MM.1S (cell line): ENCODE measurements around the gene LRRC75A.

Experiments
- DNase-seq: peaks from one replicate; pipeline ENCODE4 v3.0.0-alpha.2; 2015
- H2AFZ ChIP-seq: fragments of 300-600 bp; sonication (generic); 2 replicates; pipeline ENCODE4 v1.6.0; 2016; ENCODE audit warnings: antibody characterized with exemption, low read length
- H3F3A ChIP-seq: fragments of 300-600 bp; sonication (generic); 2 replicates; pipeline ENCODE4 v1.6.1; 2016; ENCODE audit warnings: mild to moderate bottlenecking, antibody characterized with exemption, low read length, moderate library complexity, mixed read lengths; ENCODE audit not compliant: insufficient read depth
- H3K27ac ChIP-seq: fragments of 300-600 bp; sonication (generic); 2 replicates; pipeline ENCODE4 v1.5.1; 2016; ENCODE audit warnings: mild to moderate bottlenecking, low read length
- H3K27me3 ChIP-seq: fragments of 300-600 bp; sonication (generic); replicated peaks from 2 replicates; pipeline ENCODE4 v1.6.0; 2016; ENCODE audit warnings: low read length; ENCODE audit not compliant: insufficient read depth
- H3K36me3 ChIP-seq: fragments of 300-600 bp; sonication (generic); replicated peaks from 2 replicates; pipeline ENCODE4 v1.6.1; 2016; ENCODE audit warnings: mild to moderate bottlenecking, low read length, mixed read lengths; ENCODE audit not compliant: insufficient read depth
- H3K4me1 ChIP-seq: fragments of 300-600 bp; sonication (generic); 2 replicates; pipeline ENCODE4 v1.6.1; 2016; ENCODE audit warnings: low read length, mixed read lengths
- H3K4me2 ChIP-seq: fragments of 300-600 bp; sonication (generic); 2 replicates; pipeline ENCODE4 v1.6.0; 2016; ENCODE audit warnings: low read depth, low read length
- H3K4me3 ChIP-seq: fragments of 300-600 bp; sonication (generic); 2 replicates; pipeline ENCODE4 v1.5.1; 2016; ENCODE audit warnings: low read length, mixed read lengths
- H3K79me2 ChIP-seq: fragments of 300-600 bp; sonication (generic); 2 replicates; pipeline ENCODE4 v1.6.1; 2016; ENCODE audit warnings: mixed run types, low read length, mixed read lengths
- H3K9ac ChIP-seq: fragments of 300-600 bp; sonication (generic); 2 replicates; pipeline ENCODE4 v1.6.1; 2016; ENCODE audit warnings: low read length, mixed read lengths
- H3K9me2 ChIP-seq: fragments of 300-600 bp; sonication (generic); replicated peaks from 2 replicates; pipeline ENCODE4 v1.6.1; 2016; ENCODE audit warnings: mild to moderate bottlenecking, low read length, mixed read lengths; ENCODE audit not compliant: insufficient read depth
- H3K9me3 ChIP-seq: fragments of 300-600 bp; sonication (generic); replicated peaks from 2 replicates; pipeline ENCODE4 v1.6.1; 2016; ENCODE audit warnings: mild to moderate bottlenecking, low read length, mixed read lengths; ENCODE audit not compliant: insufficient read depth
- H4K20me1 ChIP-seq: fragments of 300-600 bp; sonication (generic); 2 replicates; pipeline ENCODE4 v1.6.1; 2016; ENCODE audit warnings: mild to moderate bottlenecking, low read length, moderate library complexity, mixed read lengths; ENCODE audit not compliant: insufficient read depth
- CTCF ChIP-seq: fragments of 300-600 bp; sonication (generic); IDR thresholded peaks from 2 replicates; pipeline ENCODE4 v1.5.1; 2016; ENCODE audit warnings: antibody characterized with exemption, low read length, mixed read lengths
- EZH2 ChIP-seq: fragments of 300-600 bp; sonication (generic); optimal IDR thresholded peaks from 2 replicates; pipeline ENCODE3; 2017; ENCODE audit warnings: low read depth, mild to moderate bottlenecking, antibody characterized with exemption, low read length, mixed read lengths
- EZH2phosphoT487 ChIP-seq: fragments of 300-600 bp; sonication (generic); IDR thresholded peaks from 2 replicates; pipeline ENCODE4 v1.6.1; 2018; ENCODE audit warnings: antibody characterized with exemption, low read length

LRRC75A gene

GRCh38 chr17:16461606-16461866 lies 30.5 kb downstream of the LRRC75A start:
- no peaks in the 10 kb centered on the region for H3K9me3 ChIP-seq
- H3K36me3 ChIP-seq: no peaks in the 10 kb centered on the region
- no peaks in the 10 kb centered on the region for H3F3A ChIP-seq
- H3K9me2 ChIP-seq: no peaks in the 10 kb centered on the region
- no peaks in the 10 kb centered on the region for H4K20me1 ChIP-seq
- no peaks in the 10 kb centered on the region for H3K27me3 ChIP-seq
- H2AFZ ChIP-seq: no peak overlapping the region
- H3K4me2 ChIP-seq: no peak overlapping the region
- no peak overlapping the region for H3K9ac ChIP-seq
- H3K4me3 ChIP-seq: no peak overlapping the region
- TF ChIP-seq CTCF (no peak), EZH2 (no peak), EZH2phosphoT487 (no peak)
- no peak overlapping the region for H3K27ac ChIP-seq
- no peaks in the 10 kb centered on the region for H3K79me2 ChIP-seq
- no peak for DNase-seq
- no peaks in the 10 kb centered on the region for H3K4me1 ChIP-seq

GRCh38 chr17:16460796-16461605 lies 31.0 kb downstream of the LRRC75A start:
- Histone ChIP-seq H3K9ac (no peak overlapping the region), H2AFZ (no peak overlapping the region), H3K79me2 (no peaks in the 10 kb centered on the region), H3K4me3 (no peak overlapping the region), H3K27me3 (no peaks in the 10 kb centered on the region), H3K27ac (no peak overlapping the region), H3K4me1 (no peaks in the 10 kb centered on the region), H3K36me3 (no peaks in the 10 kb centered on the region), H3F3A (no peaks in the 10 kb centered on the region), H4K20me1 (no peaks in the 10 kb centered on the region), H3K9me2 (no peaks in the 10 kb centered on the region), H3K9me3 (no peaks in the 10 kb centered on the region), H3K4me2 (no peak overlapping the region)
- TF ChIP-seq CTCF (no peak), EZH2phosphoT487 (no peak), EZH2 (no peak)
- no peak for DNase-seq

GRCh38 chr17:16459855-16460550 lies 32.0 kb downstream of the LRRC75A start:
- no peaks in the 10 kb centered on the region for H3F3A ChIP-seq
- H3K9me3 ChIP-seq: no peaks in the 10 kb centered on the region
- no peak overlapping the region for H3K4me3 ChIP-seq
- no peaks in the 10 kb centered on the region for H4K20me1 ChIP-seq
- no peaks in the 10 kb centered on the region for H3K36me3 ChIP-seq
- DNase-seq: no peak
- H3K27me3 ChIP-seq: no peaks in the 10 kb centered on the region
- no peak overlapping the region for H3K27ac ChIP-seq
- H3K9me2 ChIP-seq: no peaks in the 10 kb centered on the region
- H3K4me2 ChIP-seq: no peak overlapping the region
- TF ChIP-seq CTCF: no peak
- no peak for TF ChIP-seq EZH2phosphoT487
- no peak for TF ChIP-seq EZH2
- no peak overlapping the region for H2AFZ ChIP-seq
- H3K4me1 ChIP-seq: no peaks in the 10 kb centered on the region
- no peak overlapping the region for H3K9ac ChIP-seq
- H3K79me2 ChIP-seq: no peaks in the 10 kb centered on the region
